GM23338 (cell line): Measurements from ENCODE around the gene WHAMM. TPM values are rescaled to one million over a fixed set of nuclear protein-coding genes. Genes with fewer than 3 reads are reported as not detected.

Experiments
- ATAC-seq: fragments of 200-7000 bp; cut with Tn5 transposase; 3 replicates; pipeline ENCODE4 v1.9.1; 2020
- DNase-seq: peaks from one replicate; pipeline ENCODE4 v3.0.0-alpha.2; 2015; ENCODE audit warnings: low spot score
- H2AFZ ChIP-seq: fragments of 200-600 bp; sonication (generic); 2 replicates; pipeline ENCODE4 v1.8.0; 2016; ENCODE audit warnings: antibody characterized with exemption, mild to moderate bottlenecking, moderate library complexity
- H3F3A ChIP-seq: fragments of 200-600 bp; sonication (generic); replicated peaks from 2 replicates; pipeline ENCODE4 v1.8.0; 2017; ENCODE audit warnings: antibody characterized with exemption, mixed run types, low read depth
- H3K27ac ChIP-seq: fragments of 200-600 bp; sonication (generic); 2 replicates; pipeline ENCODE4 v1.6.1; 2016; ENCODE audit warnings: low read depth
- H3K27me3 ChIP-seq: fragments of 200-600 bp; sonication (generic); 2 replicates; pipeline ENCODE4 v1.8.0; 2016; ENCODE audit warnings: mild to moderate bottlenecking, mixed run types, moderate library complexity; ENCODE audit not compliant: insufficient read depth
- H3K36me3 ChIP-seq: fragments of 200-600 bp; sonication (generic); 2 replicates; pipeline ENCODE4 v1.8.0; 2016; ENCODE audit warnings: mild to moderate bottlenecking; ENCODE audit not compliant: insufficient read depth
- H3K4me1 ChIP-seq: fragments of 200-600 bp; sonication (generic); 2 replicates; pipeline ENCODE4 v1.8.0; 2016; ENCODE audit warnings: mild to moderate bottlenecking, moderate library complexity; ENCODE audit not compliant: insufficient read depth
- H3K4me2 ChIP-seq: fragments of 200-600 bp; sonication (generic); 2 replicates; pipeline ENCODE4 v1.7.1; 2017; ENCODE audit warnings: mixed run types
- H3K4me3 ChIP-seq: fragments of 200-600 bp; sonication (generic); 2 replicates; pipeline ENCODE4 v1.6.1; 2016; ENCODE audit warnings: mixed run types
- H3K79me2 ChIP-seq: fragments of 200-600 bp; sonication (generic); replicated peaks from 2 replicates; pipeline ENCODE4 v1.8.0; 2017; ENCODE audit warnings: mild to moderate bottlenecking; ENCODE audit not compliant: insufficient read depth
- H3K9me2 ChIP-seq: fragments of 200-600 bp; sonication (generic); 2 replicates; pipeline ENCODE4 v1.8.0; 2017; ENCODE audit not compliant: insufficient read depth
- H4K20me1 ChIP-seq: fragments of 200-600 bp; sonication (generic); replicated peaks from 2 replicates; pipeline ENCODE4 v1.8.0; 2017; ENCODE audit warnings: mild to moderate bottlenecking; ENCODE audit not compliant: insufficient read depth
- H3K27ac Mint-ChIP-seq: 2 replicates; pipeline ENCODE4 v1.8.0; 2020; ENCODE audit warnings: inconsistent platforms, mild to moderate bottlenecking, moderate library complexity, mixed read lengths
- H3K27me3 Mint-ChIP-seq: 3 replicates; pipeline ENCODE4 v1.8.0; 2022; ENCODE audit warnings: low read depth, mild to moderate bottlenecking, moderate library complexity, mixed read lengths, inconsistent platforms; ENCODE audit not compliant: insufficient read depth, poor library complexity
- H3K36me3 Mint-ChIP-seq: 3 replicates; pipeline ENCODE4 v1.8.0; 2021; ENCODE audit warnings: low read depth, mild to moderate bottlenecking, inconsistent platforms, moderate library complexity, mixed read lengths
- H3K4me1 Mint-ChIP-seq: 3 replicates; pipeline ENCODE4 v1.8.0; 2020; ENCODE audit warnings: mild to moderate bottlenecking, inconsistent platforms, mixed read lengths
- H3K4me3 Mint-ChIP-seq: 3 replicates; pipeline ENCODE4 v1.8.0; 2021; ENCODE audit warnings: moderate library complexity, mild to moderate bottlenecking, inconsistent platforms, mixed read lengths
- H3K9me3 Mint-ChIP-seq: 3 replicates; pipeline ENCODE4 v1.8.0; 2020; ENCODE audit warnings: moderate library complexity, mild to moderate bottlenecking, inconsistent platforms, mixed read lengths
- CREB1 ChIP-seq: fragments of 250-450 bp; sonication (Bioruptor Pico); IDR thresholded peaks from 2 replicates; pipeline ENCODE4 v1.5.0; 2020; ENCODE audit warnings: low read depth, mild to moderate bottlenecking, moderate library complexity
- EZH2 ChIP-seq: fragments of 200-600 bp; sonication (generic); IDR thresholded peaks from one replicate; pipeline ENCODE4 v1.8.0; 2017; ENCODE audit warnings: antibody characterized with exemption, mild to moderate bottlenecking, low read depth; ENCODE audit not compliant: unreplicated experiment
- EZH2phosphoT487 ChIP-seq: fragments of 200-600 bp; sonication (generic); IDR thresholded peaks from one replicate; pipeline ENCODE4 v1.8.1; 2018; ENCODE audit warnings: antibody characterized with exemption; ENCODE audit not compliant: unreplicated experiment
- JUNB ChIP-seq: IDR thresholded peaks from one replicate; pipeline ENCODE4 v1.6.1; 2016; ENCODE audit warnings: antibody characterized with exemption; ENCODE audit not compliant: unreplicated experiment
- NANOG ChIP-seq: IDR thresholded peaks from 2 replicates; pipeline ENCODE4 v1.6.1; 2016; ENCODE audit warnings: antibody characterized with exemption, borderline replicate concordance
- POLR2AphosphoS5 ChIP-seq: IDR thresholded peaks from 2 replicates; pipeline ENCODE4 v1.6.1; 2016; ENCODE audit warnings: antibody characterized with exemption, low read depth
- STAT1 ChIP-seq: IDR thresholded peaks from one replicate; pipeline ENCODE4 v1.6.1; 2016; ENCODE audit warnings: antibody characterized with exemption; ENCODE audit not compliant: unreplicated experiment
- ZNF114 ChIP-seq: fragments of 250-450 bp; sonication (Bioruptor Pico); IDR thresholded peaks from 2 replicates; pipeline ENCODE4 v1.5.0; 2020; ENCODE audit warnings: mild to moderate bottlenecking, moderate library complexity
- ZNF331 ChIP-seq: fragments of 250-450 bp; sonication (Bioruptor Pico); IDR thresholded peaks from 2 replicates; pipeline ENCODE4 v1.5.0; 2020; ENCODE audit warnings: low read depth, mild to moderate bottlenecking, moderate library complexity
- polyA plus RNA-seq: library from polyadenylated mRNA; unstranded; fragments of >200 nt; fragmentation: Nextera tagmentation; extraction: Ambion mirVana; gene quantifications from 2 replicates; pipeline ENCODE4 v1.2.1, GENCODE V29; 2016
- total RNA-seq: library from RNA; depleted of rRNA; stranded (reverse); fragments of >200 nt; shearing (Covaris generic); gene quantifications from 2 replicates; pipeline ENCODE4 v1.2.3, GENCODE V29; 2014
- TF ChIP-seq, protein P1 (sequence below): fragments of 250-450 bp; sonication (Bioruptor Pico); IDR thresholded peaks from 2 replicates; pipeline ENCODE4 v1.5.0; 2020; ENCODE audit warnings: mild to moderate bottlenecking, moderate library complexity
- TF ChIP-seq, protein P2 (sequence below): IDR thresholded peaks from one replicate; pipeline ENCODE4 v1.6.1; 2018; ENCODE audit warnings: antibody characterized with exemption; ENCODE audit not compliant: unreplicated experiment
- TF ChIP-seq, protein P3 (sequence below): IDR thresholded peaks from 2 replicates; pipeline ENCODE4 v1.6.1; 2016; ENCODE audit warnings: antibody characterized with exemption
- TF ChIP-seq, protein P4 (sequence below), 2 experiments: fragments of 200-600 bp in 1 of 2; sonication (generic) in 1 of 2; conservative IDR thresholded peaks; 2 replicates each; pipeline versions ENCODE4 v1.5.1 to v1.6.1; 2016 to 2017; ENCODE audit warnings: antibody characterized with exemption in 2 of 2, low read depth in 2 of 2, mild to moderate bottlenecking in 2 of 2, moderate library complexity in 1 of 2

Gene WHAMM
- total and polyA plus RNA-seq, 2 experiments from 2014 or later: 2.2 to 4.1 TPM

DNA sequence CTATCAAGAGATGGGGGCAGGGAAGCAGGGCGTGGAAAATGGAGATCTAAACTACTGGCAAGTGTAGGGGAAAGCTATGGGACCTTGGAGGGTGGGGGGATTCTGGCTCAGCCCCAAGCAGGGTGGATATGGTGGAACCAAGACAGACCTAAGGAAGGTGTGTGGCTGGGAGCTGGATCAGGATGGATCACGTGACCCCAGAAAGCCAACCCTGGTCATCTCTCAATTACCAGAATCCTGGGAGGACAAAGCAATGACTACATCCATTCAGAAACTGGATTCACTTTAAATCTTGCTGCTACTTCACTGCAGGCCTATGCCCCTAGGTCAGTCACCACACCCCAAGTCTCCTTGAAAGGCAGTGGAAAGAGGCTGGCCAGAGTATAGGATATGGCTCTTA lies 68.4 kb downstream of the WHAMM start:
- no peak overlapping the region for H3K4me3 ChIP-seq
- H3K36me3 ChIP-seq: no peaks in the 10 kb centered on the region
- H3K27ac ChIP-seq: no peak overlapping the region
- TF ChIP-seq, protein P1, sequence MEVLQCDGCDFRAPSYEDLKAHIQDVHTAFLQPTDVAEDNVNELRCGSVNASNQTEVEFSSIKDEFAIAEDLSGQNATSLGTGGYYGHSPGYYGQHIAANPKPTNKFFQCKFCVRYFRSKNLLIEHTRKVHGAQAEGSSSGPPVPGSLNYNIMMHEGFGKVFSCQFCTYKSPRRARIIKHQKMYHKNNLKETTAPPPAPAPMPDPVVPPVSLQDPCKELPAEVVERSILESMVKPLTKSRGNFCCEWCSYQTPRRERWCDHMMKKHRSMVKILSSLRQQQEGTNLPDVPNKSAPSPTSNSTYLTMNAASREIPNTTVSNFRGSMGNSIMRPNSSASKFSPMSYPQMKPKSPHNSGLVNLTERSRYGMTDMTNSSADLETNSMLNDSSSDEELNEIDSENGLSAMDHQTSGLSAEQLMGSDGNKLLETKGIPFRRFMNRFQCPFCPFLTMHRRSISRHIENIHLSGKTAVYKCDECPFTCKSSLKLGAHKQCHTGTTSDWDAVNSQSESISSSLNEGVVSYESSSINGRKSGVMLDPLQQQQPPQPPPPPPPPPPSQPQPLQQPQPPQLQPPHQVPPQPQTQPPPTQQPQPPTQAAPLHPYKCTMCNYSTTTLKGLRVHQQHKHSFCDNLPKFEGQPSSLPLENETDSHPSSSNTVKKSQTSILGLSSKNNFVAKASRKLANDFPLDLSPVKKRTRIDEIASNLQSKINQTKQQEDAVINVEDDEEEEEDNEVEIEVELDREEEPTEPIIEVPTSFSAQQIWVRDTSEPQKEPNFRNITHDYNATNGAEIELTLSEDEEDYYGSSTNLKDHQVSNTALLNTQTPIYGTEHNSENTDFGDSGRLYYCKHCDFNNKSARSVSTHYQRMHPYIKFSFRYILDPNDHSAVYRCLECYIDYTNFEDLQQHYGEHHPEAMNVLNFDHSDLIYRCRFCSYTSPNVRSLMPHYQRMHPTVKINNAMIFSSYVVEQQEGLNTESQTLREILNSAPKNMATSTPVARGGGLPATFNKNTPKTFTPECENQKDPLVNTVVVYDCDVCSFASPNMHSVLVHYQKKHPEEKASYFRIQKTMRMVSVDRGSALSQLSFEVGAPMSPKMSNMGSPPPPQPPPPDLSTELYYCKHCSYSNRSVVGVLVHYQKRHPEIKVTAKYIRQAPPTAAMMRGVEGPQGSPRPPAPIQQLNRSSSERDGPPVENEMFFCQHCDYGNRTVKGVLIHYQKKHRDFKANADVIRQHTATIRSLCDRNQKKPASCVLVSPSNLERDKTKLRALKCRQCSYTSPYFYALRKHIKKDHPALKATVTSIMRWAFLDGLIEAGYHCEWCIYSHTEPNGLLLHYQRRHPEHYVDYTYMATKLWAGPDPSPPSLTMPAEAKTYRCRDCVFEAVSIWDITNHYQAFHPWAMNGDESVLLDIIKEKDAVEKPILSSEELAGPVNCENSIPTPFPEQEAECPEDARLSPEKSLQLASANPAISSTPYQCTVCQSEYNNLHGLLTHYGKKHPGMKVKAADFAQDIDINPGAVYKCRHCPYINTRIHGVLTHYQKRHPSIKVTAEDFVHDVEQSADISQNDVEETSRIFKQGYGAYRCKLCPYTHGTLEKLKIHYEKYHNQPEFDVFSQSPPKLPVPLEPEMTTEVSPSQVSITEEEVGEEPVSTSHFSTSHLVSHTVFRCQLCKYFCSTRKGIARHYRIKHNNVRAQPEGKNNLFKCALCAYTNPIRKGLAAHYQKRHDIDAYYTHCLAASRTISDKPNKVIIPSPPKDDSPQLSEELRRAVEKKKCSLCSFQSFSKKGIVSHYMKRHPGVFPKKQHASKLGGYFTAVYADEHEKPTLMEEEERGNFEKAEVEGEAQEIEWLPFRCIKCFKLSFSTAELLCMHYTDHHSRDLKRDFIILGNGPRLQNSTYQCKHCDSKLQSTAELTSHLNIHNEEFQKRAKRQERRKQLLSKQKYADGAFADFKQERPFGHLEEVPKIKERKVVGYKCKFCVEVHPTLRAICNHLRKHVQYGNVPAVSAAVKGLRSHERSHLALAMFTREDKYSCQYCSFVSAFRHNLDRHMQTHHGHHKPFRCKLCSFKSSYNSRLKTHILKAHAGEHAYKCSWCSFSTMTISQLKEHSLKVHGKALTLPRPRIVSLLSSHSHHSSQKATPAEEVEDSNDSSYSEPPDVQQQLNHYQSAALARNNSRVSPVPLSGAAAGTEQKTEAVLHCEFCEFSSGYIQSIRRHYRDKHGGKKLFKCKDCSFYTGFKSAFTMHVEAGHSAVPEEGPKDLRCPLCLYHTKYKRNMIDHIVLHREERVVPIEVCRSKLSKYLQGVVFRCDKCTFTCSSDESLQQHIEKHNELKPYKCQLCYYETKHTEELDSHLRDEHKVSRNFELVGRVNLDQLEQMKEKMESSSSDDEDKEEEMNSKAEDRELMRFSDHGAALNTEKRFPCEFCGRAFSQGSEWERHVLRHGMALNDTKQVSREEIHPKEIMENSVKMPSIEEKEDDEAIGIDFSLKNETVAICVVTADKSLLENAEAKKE (CRISPR knock-in tag): no peak
- TF ChIP-seq ZNF331 (CRISPR knock-in tag) (no peak), EZH2phosphoT487 (no peak), ZNF114 (CRISPR knock-in tag) (no peak), EZH2 (no peak), CREB1 (CRISPR knock-in tag) (no peak), POLR2AphosphoS5 (no peak), NANOG (no peak), STAT1 (no peak), JUNB (no peak)
- TF ChIP-seq, protein P2, sequence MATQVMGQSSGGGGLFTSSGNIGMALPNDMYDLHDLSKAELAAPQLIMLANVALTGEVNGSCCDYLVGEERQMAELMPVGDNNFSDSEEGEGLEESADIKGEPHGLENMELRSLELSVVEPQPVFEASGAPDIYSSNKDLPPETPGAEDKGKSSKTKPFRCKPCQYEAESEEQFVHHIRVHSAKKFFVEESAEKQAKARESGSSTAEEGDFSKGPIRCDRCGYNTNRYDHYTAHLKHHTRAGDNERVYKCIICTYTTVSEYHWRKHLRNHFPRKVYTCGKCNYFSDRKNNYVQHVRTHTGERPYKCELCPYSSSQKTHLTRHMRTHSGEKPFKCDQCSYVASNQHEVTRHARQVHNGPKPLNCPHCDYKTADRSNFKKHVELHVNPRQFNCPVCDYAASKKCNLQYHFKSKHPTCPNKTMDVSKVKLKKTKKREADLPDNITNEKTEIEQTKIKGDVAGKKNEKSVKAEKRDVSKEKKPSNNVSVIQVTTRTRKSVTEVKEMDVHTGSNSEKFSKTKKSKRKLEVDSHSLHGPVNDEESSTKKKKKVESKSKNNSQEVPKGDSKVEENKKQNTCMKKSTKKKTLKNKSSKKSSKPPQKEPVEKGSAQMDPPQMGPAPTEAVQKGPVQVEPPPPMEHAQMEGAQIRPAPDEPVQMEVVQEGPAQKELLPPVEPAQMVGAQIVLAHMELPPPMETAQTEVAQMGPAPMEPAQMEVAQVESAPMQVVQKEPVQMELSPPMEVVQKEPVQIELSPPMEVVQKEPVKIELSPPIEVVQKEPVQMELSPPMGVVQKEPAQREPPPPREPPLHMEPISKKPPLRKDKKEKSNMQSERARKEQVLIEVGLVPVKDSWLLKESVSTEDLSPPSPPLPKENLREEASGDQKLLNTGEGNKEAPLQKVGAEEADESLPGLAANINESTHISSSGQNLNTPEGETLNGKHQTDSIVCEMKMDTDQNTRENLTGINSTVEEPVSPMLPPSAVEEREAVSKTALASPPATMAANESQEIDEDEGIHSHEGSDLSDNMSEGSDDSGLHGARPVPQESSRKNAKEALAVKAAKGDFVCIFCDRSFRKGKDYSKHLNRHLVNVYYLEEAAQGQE: no peak
- TF ChIP-seq, protein P3, sequence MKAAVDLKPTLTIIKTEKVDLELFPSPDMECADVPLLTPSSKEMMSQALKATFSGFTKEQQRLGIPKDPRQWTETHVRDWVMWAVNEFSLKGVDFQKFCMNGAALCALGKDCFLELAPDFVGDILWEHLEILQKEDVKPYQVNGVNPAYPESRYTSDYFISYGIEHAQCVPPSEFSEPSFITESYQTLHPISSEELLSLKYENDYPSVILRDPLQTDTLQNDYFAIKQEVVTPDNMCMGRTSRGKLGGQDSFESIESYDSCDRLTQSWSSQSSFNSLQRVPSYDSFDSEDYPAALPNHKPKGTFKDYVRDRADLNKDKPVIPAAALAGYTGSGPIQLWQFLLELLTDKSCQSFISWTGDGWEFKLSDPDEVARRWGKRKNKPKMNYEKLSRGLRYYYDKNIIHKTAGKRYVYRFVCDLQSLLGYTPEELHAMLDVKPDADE: no peak
- TF ChIP-seq, protein P4, sequence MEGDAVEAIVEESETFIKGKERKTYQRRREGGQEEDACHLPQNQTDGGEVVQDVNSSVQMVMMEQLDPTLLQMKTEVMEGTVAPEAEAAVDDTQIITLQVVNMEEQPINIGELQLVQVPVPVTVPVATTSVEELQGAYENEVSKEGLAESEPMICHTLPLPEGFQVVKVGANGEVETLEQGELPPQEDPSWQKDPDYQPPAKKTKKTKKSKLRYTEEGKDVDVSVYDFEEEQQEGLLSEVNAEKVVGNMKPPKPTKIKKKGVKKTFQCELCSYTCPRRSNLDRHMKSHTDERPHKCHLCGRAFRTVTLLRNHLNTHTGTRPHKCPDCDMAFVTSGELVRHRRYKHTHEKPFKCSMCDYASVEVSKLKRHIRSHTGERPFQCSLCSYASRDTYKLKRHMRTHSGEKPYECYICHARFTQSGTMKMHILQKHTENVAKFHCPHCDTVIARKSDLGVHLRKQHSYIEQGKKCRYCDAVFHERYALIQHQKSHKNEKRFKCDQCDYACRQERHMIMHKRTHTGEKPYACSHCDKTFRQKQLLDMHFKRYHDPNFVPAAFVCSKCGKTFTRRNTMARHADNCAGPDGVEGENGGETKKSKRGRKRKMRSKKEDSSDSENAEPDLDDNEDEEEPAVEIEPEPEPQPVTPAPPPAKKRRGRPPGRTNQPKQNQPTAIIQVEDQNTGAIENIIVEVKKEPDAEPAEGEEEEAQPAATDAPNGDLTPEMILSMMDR (conservative IDR thresholded peaks at IDR 0.05; ENCODE audit: low read depth in 2 of 2): no peak
- DNase-seq: no peak
- no peak overlapping the region for H3K27ac Mint-ChIP-seq
- no peaks in the 10 kb centered on the region for H3K27me3 ChIP-seq
- no peaks in the 10 kb centered on the region for H4K20me1 ChIP-seq
- H3K4me1 Mint-ChIP-seq: peaks cover 5% of the 10 kb centered on the region
- H3K9me3 Mint-ChIP-seq: no peaks in the 10 kb centered on the region
- H3K9me2 ChIP-seq: no peaks in the 10 kb centered on the region
- H3K27me3 Mint-ChIP-seq: peaks cover 1% of the 10 kb centered on the region
- H3K4me2 ChIP-seq: no peak overlapping the region
- H3K4me3 Mint-ChIP-seq: no peak overlapping the region
- no peaks in the 10 kb centered on the region for H3F3A ChIP-seq
- no peaks in the 10 kb centered on the region for H3K79me2 ChIP-seq
- peak; percentile 25; the same call in 1 of the 3 replicates for ATAC-seq
- no peaks in the 10 kb centered on the region for H3K4me1 ChIP-seq
- no peak overlapping the region for H2AFZ ChIP-seq
- no peaks in the 10 kb centered on the region; the same call in 2 of the 3 replicates for H3K36me3 Mint-ChIP-seq
